HEK293 (cell line): ENCODE data around the gene EEF1B2.
A peak's percentile ranks its signal among the peaks of the same experiment; 100 is the strongest.

Experiments
- CTCF ChIA-PET: fragments of 350-600 bp; formaldehyde crosslinking; extraction: SDS; loops from one replicate; lab custom pipeline; 2021; ENCODE audit warnings: antibody characterized with exemption; lab: Yijun Ruan, JAX
- POLR2A ChIA-PET: fragments of 300-600 bp; formaldehyde crosslinking; extraction: SDS; loops from one replicate; lab custom pipeline; 2020; ENCODE audit warnings: antibody characterized with exemption, inconsistent platforms; lab: Yijun Ruan, JAX
- H3K27ac ChIP-seq: fragments of 200-500 bp; sonication (Bioruptor generic); 2 replicates; pipeline ENCODE4 v1.5.1; 2014; ENCODE audit warnings: low read depth, low read length, control low read depth, inconsistent platforms; ENCODE audit errors: extremely low read depth
- H3K36me3 ChIP-seq, 2 experiments: fragments of 200-500 bp in 1 of 2; sonication (Bioruptor generic) in 1 of 2; 1 replicate in 1 of 2; 2 replicates in 1 of 2; pipeline ENCODE4 v1.5.1; 2014 to 2017; ENCODE audit warnings: inconsistent platforms in 2 of 2, low read length in 2 of 2; ENCODE audit not compliant: control insufficient read depth in 2 of 2, insufficient read depth in 1 of 2
- H3K4me1 ChIP-seq: fragments of 200-500 bp; sonication (Bioruptor generic); 2 replicates; pipeline ENCODE4 v1.5.1; 2014; ENCODE audit warnings: mild to moderate bottlenecking, low read length, inconsistent platforms; ENCODE audit not compliant: control insufficient read depth, insufficient read depth
- H3K4me3 ChIP-seq: 2 replicates; pipeline ENCODE4 v1.5.1; 2011; ENCODE audit warnings: low read depth, mild to moderate bottlenecking, control low read depth, low read length, moderate library complexity
- H3K9me3 ChIP-seq: fragments of 200-500 bp; sonication (Bioruptor generic); 2 replicates; pipeline ENCODE4 v1.5.1; 2014; ENCODE audit warnings: low read depth, low read length, inconsistent platforms; ENCODE audit not compliant: control insufficient read depth, insufficient read depth
- BCL11B ChIP-seq: fragments of 450-650 bp; formaldehyde crosslinking; IDR thresholded peaks from 2 replicates; pipeline ENCODE4 v1.5.1; 2016; ENCODE audit warnings: low read depth, missing biosample characterization, missing genetic modification characterization
- BCL6B ChIP-seq: fragments of 450-650 bp; formaldehyde crosslinking; IDR thresholded peaks from 2 replicates; pipeline ENCODE4 v1.5.1; 2017; ENCODE audit warnings: missing biosample characterization, missing genetic modification characterization
- GFI1B ChIP-seq: fragments of 450-650 bp; formaldehyde crosslinking; IDR thresholded peaks from 2 replicates; pipeline ENCODE4 v1.5.1; 2016; ENCODE audit warnings: missing biosample characterization, missing genetic modification characterization
- HOXC10 ChIP-seq: sonication (generic); formaldehyde crosslinking; IDR thresholded peaks from 2 replicates; pipeline ENCODE4 v1.8.1; 2023; ENCODE audit warnings: mild to moderate bottlenecking, missing genetic modification reagents
- TSHZ1 ChIP-seq: fragments of 450-650 bp; formaldehyde crosslinking; IDR thresholded peaks from 2 replicates; pipeline ENCODE4 v1.5.1; 2016; ENCODE audit warnings: missing biosample characterization, missing genetic modification characterization, borderline replicate concordance
- ZBTB10 ChIP-seq: fragments of 450-650 bp; formaldehyde crosslinking; IDR thresholded peaks from 2 replicates; pipeline ENCODE4 v1.5.1; 2016; ENCODE audit warnings: missing biosample characterization, missing genetic modification characterization
- ZBTB7A ChIP-seq: fragments of 450-650 bp; formaldehyde crosslinking; IDR thresholded peaks from 2 replicates; pipeline ENCODE4 v1.5.1; 2016; ENCODE audit warnings: low read depth, missing biosample characterization, missing genetic modification characterization
- ZNF157 ChIP-seq: fragments of 450-650 bp; formaldehyde crosslinking; IDR thresholded peaks from 2 replicates; pipeline ENCODE4 v1.5.1; 2016; ENCODE audit warnings: missing biosample characterization, missing genetic modification characterization
- ZNF18 ChIP-seq: fragments of 450-650 bp; formaldehyde crosslinking; IDR thresholded peaks from 2 replicates; pipeline ENCODE4 v1.5.1; 2016; ENCODE audit warnings: missing biosample characterization, missing genetic modification characterization
- ZNF311 ChIP-seq: fragments of 450-650 bp; formaldehyde crosslinking; IDR thresholded peaks from 2 replicates; pipeline ENCODE4 v1.5.1; 2017; ENCODE audit warnings: missing biosample characterization, missing genetic modification characterization, borderline replicate concordance
- ZNF398 ChIP-seq: fragments of 450-650 bp; formaldehyde crosslinking; IDR thresholded peaks from 2 replicates; pipeline ENCODE4 v1.5.1; 2017; ENCODE audit warnings: missing biosample characterization, missing genetic modification characterization
- ZNF48 ChIP-seq: fragments of 450-650 bp; formaldehyde crosslinking; IDR thresholded peaks from 2 replicates; pipeline ENCODE4 v1.5.1; 2016; ENCODE audit warnings: missing biosample characterization, missing genetic modification characterization
- ZNF530 ChIP-seq: fragments of 450-650 bp; formaldehyde crosslinking; IDR thresholded peaks from 2 replicates; pipeline ENCODE4 v1.5.1; 2016; ENCODE audit warnings: low read depth, missing biosample characterization, missing genetic modification characterization
- ZNF549 ChIP-seq: fragments of 450-650 bp; IDR thresholded peaks from 2 replicates; pipeline ENCODE4 v1.5.1; 2018; ENCODE audit warnings: missing biosample characterization, missing genetic modification characterization, mild to moderate bottlenecking, inconsistent platforms, moderate library complexity
- ZNF571 ChIP-seq: fragments of 450-650 bp; formaldehyde crosslinking; IDR thresholded peaks from 2 replicates; pipeline ENCODE4 v1.5.0; 2017; ENCODE audit warnings: missing biosample characterization, missing genetic modification characterization
- ZNF664 ChIP-seq: fragments of 450-650 bp; formaldehyde crosslinking; IDR thresholded peaks from 2 replicates; pipeline ENCODE4 v1.5.1; 2016; ENCODE audit warnings: missing biosample characterization, missing genetic modification characterization
- ZNF677 ChIP-seq: fragments of 450-650 bp; IDR thresholded peaks from 2 replicates; pipeline ENCODE4 v1.5.0; 2018; ENCODE audit warnings: missing biosample characterization, mild to moderate bottlenecking, missing genetic modification characterization, moderate library complexity

The EEF1B2 gene

GRCh38 chr2:206173147-206173546, 13.5 kb downstream of the EEF1B2 start:
- H3K27ac ChIP-seq = no peak overlapping the region
- CTCF ChIA-PET = no interaction called here
- peaks cover 0 to under 1% of the 10 kb centered on the region in 2 experiments; a peak in 1 of 3 replicates for H3K36me3 ChIP-seq
- no peak for TF ChIP-seq ZBTB10 (tag by site-specific recombination)
- TF ChIP-seq ZNF311 (tag by site-specific recombination) = no peak
- 0 out of 2 replicates have a peak, but pooled peaks have one; percentile 27 for TF ChIP-seq BCL6B (tag by site-specific recombination)
- TF ChIP-seq ZBTB7A (tag by site-specific recombination) = no peak
- H3K4me3 ChIP-seq = no peak overlapping the region
- H3K4me1 ChIP-seq = no peaks in the 10 kb centered on the region
- H3K9me3 ChIP-seq = no peaks in the 10 kb centered on the region
- POLR2A ChIA-PET = no interaction called here

GRCh38 chr2:206176121-206176520, 16.4 kb downstream of the EEF1B2 start:
- Histone ChIP-seq H3K27ac (no peak overlapping the region), H3K4me3 (no peak overlapping the region), H3K4me1 (no peaks in the 10 kb centered on the region), H3K9me3 (no peaks in the 10 kb centered on the region), H3K36me3 (no peaks in the 10 kb centered on the region)
- TF ChIP-seq ZNF157 (tag by site-specific recombination) = no peak
- TF ChIP-seq ZNF48 (tag by site-specific recombination) = no peak
- TF ChIP-seq ZNF398 (tag by site-specific recombination) = no peak
- no peak for TF ChIP-seq ZNF18
- no peak for TF ChIP-seq HOXC10 (CRISPR knock-in tag)
- no peak for TF ChIP-seq ZNF664
- no peak for TF ChIP-seq ZNF677 (tag by site-specific recombination)
- TF ChIP-seq ZNF530 (tag by site-specific recombination) = no peak
- TF ChIP-seq TSHZ1 (tag by site-specific recombination) = no peak
- TF ChIP-seq ZNF549 (tag by site-specific recombination) = no peak
- no peak for TF ChIP-seq ZNF571
- no peak for TF ChIP-seq ZBTB10 (tag by site-specific recombination)
- no peak for TF ChIP-seq BCL11B (tag by site-specific recombination)
- TF ChIP-seq GFI1B (tag by site-specific recombination) = no peak
- ChIA-PET CTCF (interaction anchor here (0.6 kb wide), 1 partner anchor 85 kb away, joined by 3 read pairs; no protein-coding TSS in a partner anchor), POLR2A (no interaction called here)
